Measurements from ENCODE around the gene KCNQ5.

GRCh38 chr6:72817208-72817607 is 195.3 kb downstream of the KCNQ5 start:
- TF ChIP-seq FOXP4 (CRISPR knock-in tag; IDR thresholded peaks at IDR 0.05) (no peak), CTCF (IDR thresholded peaks at IDR 0.05) (no peak), TEAD4 (CRISPR knock-in tag; IDR thresholded peaks at IDR 0.05) (no peak), CREM (CRISPR knock-in tag; IDR thresholded peaks at IDR 0.05) (no peak), ATF3 (CRISPR knock-in tag; conservative IDR thresholded peaks at IDR 0.05) (no peak), FOXJ3 (CRISPR knock-in tag; IDR thresholded peaks at IDR 0.05; ENCODE audit: borderline replicate concordance) (no peak), ZNF281 (CRISPR knock-in tag; IDR thresholded peaks at IDR 0.05) (no peak), ETV6 (CRISPR knock-in tag; IDR thresholded peaks at IDR 0.05) (no peak), ZNF121 (CRISPR knock-in tag; IDR thresholded peaks at IDR 0.05) (no peak), HMGXB4 (CRISPR knock-in tag; IDR thresholded peaks at IDR 0.05) (no peak), TEAD1 (CRISPR knock-in tag; IDR thresholded peaks at IDR 0.05) (no peak)

All from WTC11 (cell line).